ENCODE measurements around the gene MAGI3.
"Not testable (repeated sequence)": the region's sequence is repeated elsewhere in the genome, so short reads cannot be mapped to it uniquely, and the experiment has no call there.

The MAGI3 gene

GRCh38 chr1:113517983-113518382 lies 127.7 kb downstream of the MAGI3 start:
- no peak for DNase-seq

- DNase-seq = no peak
Measured at GRCh38 chr1:113519556-113519955, 129.2 kb downstream of the MAGI3 start.

GRCh38 chr1:113530021-113530420 lies 139.7 kb downstream of the MAGI3 start:
- DNase-seq = no peak

- no peak for DNase-seq
Measured at GRCh38 chr1:113531321-113531720, 141.0 kb downstream of the MAGI3 start.

- no peak for DNase-seq
Measured at GRCh38 chr1:113533061-113533460, 142.7 kb downstream of the MAGI3 start.

GRCh38 chr1:113534130-113534817 lies 144.0 kb downstream of the MAGI3 start:
- DNase-seq = no peak

- DNase-seq = no peak
Measured at GRCh38 chr1:113534875-113535274, 144.6 kb downstream of the MAGI3 start.

GRCh38 chr1:113536182-113536780 lies 146.0 kb downstream of the MAGI3 start:
- no peak for DNase-seq

- no peak for DNase-seq
Measured at GRCh38 chr1:113538225-113538624, 147.9 kb downstream of the MAGI3 start.

GRCh38 chr1:113540335-113540734 lies 150.0 kb downstream of the MAGI3 start:
- no peak for DNase-seq

GRCh38 chr1:113541106-113541505 lies 150.8 kb downstream of the MAGI3 start:
- DNase-seq = no peak

- peak in 1 of 2 donors; percentile 3 for DNase-seq
Measured at GRCh38 chr1:113542221-113542701, 151.9 kb downstream of the MAGI3 start.

- no peak for DNase-seq
Measured at GRCh38 chr1:113543110-113543509, 152.8 kb downstream of the MAGI3 start.

- DNase-seq = no peak
Measured at GRCh38 chr1:113545210-113545609, 154.9 kb downstream of the MAGI3 start.

GRCh38 chr1:113545626-113546025 lies 155.3 kb downstream of the MAGI3 start:
- DNase-seq = no peak

- no peak for DNase-seq
Measured at GRCh38 chr1:113551728-113552127, 161.4 kb downstream of the MAGI3 start.

- no peak for DNase-seq
Measured at GRCh38 chr1:113552244-113552643, 161.9 kb downstream of the MAGI3 start.

GRCh38 chr1:113557187-113557586 lies 166.9 kb downstream of the MAGI3 start:
- no peak for DNase-seq

GRCh38 chr1:113565621-113566020 lies 175.3 kb downstream of the MAGI3 start:
- no peak for DNase-seq

- DNase-seq = no peak
Measured at GRCh38 chr1:113567427-113567826, 177.1 kb downstream of the MAGI3 start.

- not testable (repeated sequence) for DNase-seq
Measured at GRCh38 chr1:113575744-113576260, 185.5 kb downstream of the MAGI3 start.

- DNase-seq = no peak
Measured at GRCh38 chr1:113576271-113576670, 186.0 kb downstream of the MAGI3 start.

- DNase-seq = no peak
Measured at GRCh38 chr1:113579256-113580018, 189.1 kb downstream of the MAGI3 start.
